Natural killer cell (primary cell): ENCODE data around the gene C6orf89. TPM values are rescaled to one million over a fixed set of nuclear protein-coding genes. Genes with fewer than 3 reads are reported as not detected.

Experiments
- ATAC-seq, 3 donors: fragments of 150-1000 bp in 2 of 3; fragments of 200-7000 bp in 1 of 3; cut with Tn5 transposase; 1 replicate in 1 of 3; 2 replicates in 2 of 3; pipeline ENCODE4 v1.10.0; 2021; ENCODE audit warnings: mild to moderate bottlenecking in 2 of 3, moderate library complexity in 2 of 3
- DNase-seq, 2 donors: peaks; one replicate each; pipeline versions ENCODE4 v3.0.0 to v3.0.0-alpha.2; 2013 to 2021; ENCODE audit warnings: mixed read lengths in 1 of 2
- H3K27ac ChIP-seq: one replicate; pipeline ENCODE4 v1.5.1; 2013; ENCODE audit warnings: mild to moderate bottlenecking, low read length
- H3K27me3 ChIP-seq: one replicate; pipeline ENCODE4 v1.6.1; 2013; ENCODE audit warnings: low read length; ENCODE audit not compliant: control insufficient read depth, insufficient read depth
- H3K36me3 ChIP-seq: one replicate; pipeline ENCODE4 v1.6.1; 2013; ENCODE audit warnings: low read length; ENCODE audit not compliant: control insufficient read depth, insufficient read depth
- H3K4me1 ChIP-seq: one replicate; pipeline ENCODE4 v1.6.1; 2013; ENCODE audit warnings: low read length; ENCODE audit not compliant: control insufficient read depth, insufficient read depth
- H3K4me3 ChIP-seq: one replicate; pipeline ENCODE4 v1.5.1; 2013; ENCODE audit warnings: low read length
- H3K9me3 ChIP-seq: one replicate; pipeline ENCODE4 v1.6.1; 2013; ENCODE audit warnings: low read length; ENCODE audit not compliant: control insufficient read depth, insufficient read depth
- H3K27ac Mint-ChIP-seq, 2 donors: one replicate each; pipeline ENCODE4 v1.8.0; 2022; ENCODE audit warnings: mild to moderate bottlenecking in 2 of 2, mixed read lengths in 2 of 2, moderate library complexity in 1 of 2
- H3K27me3 Mint-ChIP-seq, 2 donors: one replicate each; pipeline ENCODE4 v1.8.0; 2022; ENCODE audit warnings: low read depth in 2 of 2, mixed read lengths in 2 of 2
- H3K36me3 Mint-ChIP-seq: one replicate; pipeline ENCODE4 v1.8.0; 2022; ENCODE audit warnings: mixed read lengths
- H3K4me1 Mint-ChIP-seq, 2 donors: one replicate each; pipeline ENCODE4 v1.8.0; 2022; ENCODE audit warnings: mixed read lengths in 2 of 2
- H3K4me3 Mint-ChIP-seq: one replicate; pipeline ENCODE4 v1.8.0; 2022; ENCODE audit warnings: mild to moderate bottlenecking, moderate library complexity, mixed read lengths
- H3K9me3 Mint-ChIP-seq, 2 donors: one replicate each; pipeline ENCODE4 v1.8.0; 2022; ENCODE audit warnings: mixed read lengths in 2 of 2
- CTCF ChIP-seq: fragments of 200-600 bp; IDR thresholded peaks from one replicate; pipeline ENCODE4 v1.8.0; 2022; ENCODE audit warnings: antibody characterized with exemption
- WGBS: methylation state at CpG from one replicate; pipeline ENCODE4 v1.1.7; 2013; ENCODE audit warnings: missing lambda C conversion rate; ENCODE audit not compliant: insufficient coverage; 5-methylcytosine and 5-hydroxymethylcytosine counted together
- intact Hi-C: fragments of 100-400 bp; cut with micrococcal nuclease; formaldehyde crosslinking; loops from one replicate; pipeline ENCODE4 v1.14.2; 2022
- total RNA-seq, 4 donors: library from RNA; stranded (reverse); fragments of 120-200 nt in 1 of 4; gene quantifications; one replicate each; pipeline versions ENCODE4 v1.2.3 to v1.2.4, GENCODE V29; 2013 to 2022

The C6orf89 gene
- total RNA-seq, 3 donors from 2014 or later (not counting 1 experiment from before 2014, with no cell fraction given): 34.3 to 47.0 (median 46.3) TPM

- DNase-seq: no peak
- Mint-ChIP-seq H3K36me3 (no peaks in the 10 kb centered on the region), H3K4me3 (no peak overlapping the region), H3K27me3 (peaks cover 36 to 52% of the 10 kb centered on the region in 2 donors), H3K4me1 (peaks cover 35 to 47% of the 10 kb centered on the region in 2 donors), H3K9me3 (no peaks in the 10 kb centered on the region), H3K27ac (no peak overlapping the region)
- no peak for ATAC-seq
- TF ChIP-seq CTCF: no peak
- Histone ChIP-seq H3K36me3 (no peaks in the 10 kb centered on the region), H3K27me3 (no peaks in the 10 kb centered on the region), H3K4me1 (peaks cover 40% of the 10 kb centered on the region), H3K27ac (no peak overlapping the region), H3K4me3 (no peak overlapping the region), H3K9me3 (no peaks in the 10 kb centered on the region)
- 90% methylated on average over 44 of the region's 44 CpGs for WGBS
- intact Hi-C loops: no loop called here
Observed at GRCh38 chr6:36958775-36959554, 73.2 kb downstream of the C6orf89 start.

- no peaks in the 10 kb centered on the region for H3K9me3 Mint-ChIP-seq
- no peak for TF ChIP-seq CTCF
- peaks cover 28 to 47% of the 10 kb centered on the region in 2 donors for H3K4me1 Mint-ChIP-seq
- H3K27ac ChIP-seq: no peak overlapping the region
- no peaks in the 10 kb centered on the region for H3K27me3 ChIP-seq
- H3K36me3 Mint-ChIP-seq: no peaks in the 10 kb centered on the region
- DNase-seq: no peak
- peaks cover 40% of the 10 kb centered on the region for H3K4me1 ChIP-seq
- H3K27me3 Mint-ChIP-seq: peaks cover 30 to 45% of the 10 kb centered on the region in 2 donors
- H3K4me3 ChIP-seq: no peak overlapping the region
- 93% methylated on average over 15 of the region's 17 CpGs for WGBS
- no peak for ATAC-seq
- intact Hi-C loops: no loop called here
- no peak overlapping the region for H3K4me3 Mint-ChIP-seq
- no peaks in the 10 kb centered on the region for H3K9me3 ChIP-seq
- no peaks in the 10 kb centered on the region for H3K36me3 ChIP-seq
- no peak overlapping the region for H3K27ac Mint-ChIP-seq
Observed at GRCh38 chr6:36959555-36960250, 74.0 kb downstream of the C6orf89 start.

GRCh38 chr6:36961441-36962435 lies 76.0 kb downstream of the C6orf89 start:
- Mint-ChIP-seq H3K36me3 (no peaks in the 10 kb centered on the region), H3K4me1 (peaks cover 12 to 33% of the 10 kb centered on the region in 2 donors), H3K4me3 (no peak overlapping the region), H3K27ac (no peak overlapping the region), H3K27me3 (peaks cover 16 to 24% of the 10 kb centered on the region in 2 donors), H3K9me3 (no peaks in the 10 kb centered on the region)
- no peaks in the 10 kb centered on the region for H3K27me3 ChIP-seq
- H3K9me3 ChIP-seq: no peaks in the 10 kb centered on the region
- DNase-seq (no peak), ATAC-seq (no peak)
- H3K36me3 ChIP-seq: no peaks in the 10 kb centered on the region
- 61% methylated on average over 40 of the region's 40 CpGs for WGBS
- H3K27ac ChIP-seq: no peak overlapping the region
- intact Hi-C loops: no loop called here
- H3K4me3 ChIP-seq: no peak overlapping the region
- H3K4me1 ChIP-seq: peaks cover 27% of the 10 kb centered on the region
- TF ChIP-seq CTCF: no peak
